ENCODE data around the gene CDHR3.
A peak's percentile ranks its signal among the peaks of the same experiment; 100 is the strongest.

Gene CDHR3

DNA sequence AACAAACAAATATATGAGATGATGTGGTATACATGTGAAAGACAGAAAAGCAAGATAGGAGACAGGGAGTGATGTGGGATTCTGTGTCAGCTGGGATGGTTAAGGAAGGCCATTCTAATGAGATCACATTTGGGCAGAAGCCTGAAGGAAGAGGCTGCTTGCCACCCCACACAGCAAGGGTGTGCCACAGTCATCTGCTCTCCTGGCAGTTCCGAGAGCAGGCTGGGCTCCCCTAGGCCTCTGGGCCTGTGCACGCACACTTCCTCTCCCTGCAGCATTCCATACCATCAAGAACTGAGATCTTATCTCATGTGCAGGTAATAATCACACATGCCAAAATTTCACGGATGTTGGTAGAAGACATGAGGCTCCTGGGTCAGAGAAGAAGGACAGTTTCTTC lies 105.9 kb downstream of the CDHR3 start:
- DNase-seq = no peak

DNA sequence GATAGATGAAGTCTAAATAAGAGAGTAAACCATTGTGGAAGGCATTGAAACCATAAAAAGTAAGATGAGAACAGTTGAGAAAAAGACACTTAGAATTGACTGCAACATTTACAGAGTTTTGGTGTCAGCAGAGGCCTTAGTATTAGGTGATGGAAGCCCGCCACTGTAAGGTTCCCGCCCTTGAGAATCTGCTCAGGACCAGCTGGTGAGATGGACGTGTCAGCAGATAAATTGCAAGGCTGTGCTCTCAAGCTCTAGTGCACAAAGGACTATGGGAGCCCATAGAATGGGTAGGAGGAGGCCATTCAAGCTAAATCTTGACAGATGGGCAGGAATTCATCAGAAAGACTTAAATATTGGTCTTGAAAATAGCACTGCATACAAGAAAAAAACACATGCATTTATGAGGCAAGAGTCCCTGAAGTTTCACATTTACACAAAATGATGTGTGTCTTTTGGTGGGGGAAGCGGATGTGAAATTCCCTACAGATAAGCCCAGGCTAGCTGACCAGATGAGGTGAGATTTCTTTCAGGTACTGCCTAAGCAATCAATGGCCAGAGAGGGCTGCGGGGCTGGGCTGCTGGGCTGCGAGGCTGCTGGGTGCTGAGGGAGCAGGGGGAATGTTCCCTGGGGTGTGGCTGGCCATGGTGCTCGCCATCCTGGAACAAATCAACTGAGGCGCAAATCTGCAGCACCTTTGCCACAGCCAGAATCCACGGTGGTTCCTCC lies 106.6 kb downstream of the CDHR3 start:
- DNase-seq = no peak

DNA sequence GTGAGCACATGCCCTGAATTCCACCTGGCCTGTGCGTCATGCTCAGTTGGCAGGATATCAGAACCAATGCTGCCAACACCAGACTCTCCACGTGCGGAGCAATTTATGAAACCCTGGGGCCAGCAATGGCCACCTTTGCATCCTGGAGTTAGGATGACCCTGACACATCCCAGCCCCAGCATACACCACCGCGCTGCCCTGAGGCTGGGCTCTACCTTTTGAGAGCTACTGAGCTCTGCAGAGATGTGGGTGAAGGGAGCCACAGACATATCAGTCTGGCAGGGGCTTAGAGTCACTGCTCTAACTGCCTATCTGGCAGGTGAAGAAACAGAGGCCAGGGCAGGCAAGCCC lies 107.1 kb downstream of the CDHR3 start:
- DNase-seq = no peak

DNA sequence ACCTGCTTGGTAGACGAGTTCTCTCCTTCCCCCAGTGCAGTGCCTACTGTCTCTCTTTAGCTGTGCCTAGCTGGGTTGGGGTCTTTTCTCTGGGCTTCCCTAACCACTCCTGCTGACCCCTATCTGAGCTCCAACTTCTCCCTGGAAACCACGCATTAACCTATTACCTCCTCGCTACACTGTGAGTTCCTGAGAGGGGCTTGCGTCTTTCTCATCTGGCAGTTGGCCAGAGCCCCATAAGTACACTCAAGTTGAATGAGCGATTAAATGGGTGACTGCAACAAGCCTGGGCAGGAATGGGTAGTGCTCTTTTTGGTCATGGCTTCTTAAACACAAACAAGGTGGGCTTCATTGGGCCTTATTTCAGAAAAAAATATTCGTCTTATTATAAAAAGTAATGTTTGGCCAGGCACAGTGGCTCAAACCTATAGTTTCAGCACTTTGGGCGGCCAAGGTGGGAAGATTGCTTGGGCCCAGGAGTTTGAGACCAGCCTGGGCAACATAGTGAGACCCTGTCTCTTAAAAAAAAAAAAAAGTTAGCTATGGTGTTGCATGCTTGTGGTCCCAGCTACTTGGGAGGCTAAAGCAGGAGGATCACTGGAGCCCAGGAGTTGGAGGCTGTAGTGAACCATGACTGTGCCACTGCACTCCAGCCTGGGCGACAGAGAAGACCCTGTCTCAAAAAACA lies 107.6 kb downstream of the CDHR3 start:
- DNase-seq = no peak

DNA sequence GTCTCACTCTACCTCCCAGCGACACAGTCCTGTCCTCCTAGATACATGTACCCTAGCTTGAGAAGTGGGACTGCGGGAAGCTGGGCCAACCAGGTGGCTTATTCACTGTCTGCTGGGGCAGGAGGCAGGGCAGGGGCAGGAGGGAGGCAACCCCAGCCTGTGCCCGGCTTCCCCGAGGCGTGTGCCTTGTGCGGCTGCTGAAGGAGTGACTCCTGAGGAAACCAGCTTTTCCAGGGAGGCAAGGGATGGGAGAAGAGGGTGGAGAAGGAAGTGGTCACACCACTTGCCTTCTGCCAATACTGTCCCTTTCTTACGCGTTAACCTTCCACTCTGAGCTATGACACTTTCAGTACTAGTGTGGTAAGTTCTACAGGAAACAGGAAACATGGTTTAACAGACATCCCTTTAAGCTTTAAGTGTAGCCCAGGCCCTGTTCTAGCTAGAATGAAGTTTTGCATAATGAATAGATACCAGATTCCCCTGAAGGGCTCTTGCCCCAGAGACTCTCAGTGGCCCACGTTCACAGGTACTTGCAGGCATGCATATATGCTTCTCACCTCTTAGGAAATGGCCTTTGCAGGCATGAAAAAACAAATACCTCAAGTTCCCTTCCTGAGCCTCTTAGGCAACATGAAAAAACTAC lies 108.4 kb downstream of the CDHR3 start:
- peak; percentile 83 for DNase-seq

DNA sequence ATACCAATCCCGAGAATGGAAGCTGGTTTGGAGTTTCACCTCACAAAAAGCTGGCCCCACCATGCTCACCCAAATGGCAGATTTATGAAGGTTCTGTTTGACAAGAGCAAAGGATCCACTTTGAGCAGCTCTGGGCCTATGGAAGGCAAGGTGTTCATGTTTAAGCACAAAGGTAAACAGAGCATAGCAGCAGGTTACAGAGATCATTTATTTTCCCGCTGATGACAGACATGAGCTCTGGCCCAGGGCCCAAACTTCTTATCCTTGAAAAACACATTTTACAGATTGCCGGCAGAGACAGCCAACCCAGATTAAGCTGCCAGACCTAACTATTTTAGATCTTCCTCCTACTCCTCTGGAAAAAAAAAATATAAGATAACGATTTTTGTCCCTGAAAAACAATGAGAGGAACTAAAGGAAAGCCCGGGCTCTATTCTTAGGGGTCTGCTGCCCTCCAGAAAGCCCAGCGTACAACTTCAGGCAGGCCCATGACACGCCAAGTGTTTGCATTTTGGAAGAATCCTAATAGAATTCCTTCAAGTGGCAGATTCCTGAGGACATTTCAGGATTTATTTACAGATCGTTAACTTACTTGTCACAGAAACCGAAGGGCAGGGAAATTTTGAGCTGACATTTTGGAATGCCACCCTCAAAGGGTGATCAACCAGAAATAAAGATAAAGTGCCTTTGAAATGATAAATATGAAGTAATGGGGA lies 109.1 kb downstream of the CDHR3 start:
- DNase-seq = peak; percentile 83

DNA sequence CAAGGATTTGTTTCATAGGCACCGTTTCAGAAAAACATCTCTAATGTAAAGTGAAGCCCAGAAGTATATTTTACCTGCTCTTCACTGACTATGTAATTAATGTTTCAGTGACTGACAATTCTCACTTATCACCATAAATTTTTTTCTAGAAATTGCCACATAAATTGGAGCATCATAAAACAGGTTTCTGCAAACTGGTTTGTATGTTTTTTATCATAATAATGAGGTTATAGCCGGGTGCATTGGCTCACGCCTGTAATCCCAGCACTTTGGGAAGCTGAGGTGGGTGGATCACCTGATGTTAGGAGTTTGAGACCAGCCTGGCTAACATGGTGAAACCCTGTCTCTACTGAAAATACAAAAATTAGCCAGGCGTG lies 109.6 kb downstream of the CDHR3 start:
- DNase-seq = no peak

DNA sequence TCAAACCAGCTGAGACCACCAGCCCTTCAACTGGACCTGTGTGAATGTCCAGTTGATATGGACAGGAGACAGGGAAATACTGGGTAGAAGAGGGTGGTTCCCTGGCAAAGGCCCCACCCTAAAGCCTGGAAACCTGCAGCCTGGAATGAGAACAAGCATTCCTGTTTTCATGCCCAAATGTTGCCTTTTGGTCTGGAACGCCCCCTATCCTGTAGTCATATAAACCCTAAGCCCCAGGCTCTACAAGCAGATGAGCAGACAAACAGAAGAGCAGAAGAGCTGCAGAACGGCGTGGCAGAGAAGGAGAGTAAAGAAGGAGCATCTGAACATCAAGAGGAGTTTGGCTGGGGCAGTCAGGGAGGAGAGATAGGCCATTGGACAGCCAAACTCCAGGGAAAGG lies 110.6 kb downstream of the CDHR3 start:
- no peak for DNase-seq

DNA sequence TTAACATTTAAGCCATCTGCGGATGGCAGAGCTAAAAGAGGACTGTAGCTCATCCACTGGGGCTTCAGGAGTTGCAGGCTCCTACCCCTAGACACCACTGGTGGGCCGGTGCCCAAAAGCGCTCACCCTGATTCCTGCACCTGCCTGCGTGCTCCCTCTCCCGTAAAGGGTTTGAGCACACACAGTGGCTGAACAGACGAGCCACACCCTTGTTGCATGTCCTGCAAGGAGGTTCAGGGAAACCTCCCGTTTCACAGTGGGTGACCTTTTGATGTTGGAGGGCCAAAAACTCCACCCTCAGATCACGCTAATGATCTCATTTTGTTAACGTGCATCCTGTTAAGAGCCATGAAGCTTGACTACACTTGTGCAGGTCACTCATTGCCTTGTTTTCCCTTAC lies 111.2 kb downstream of the CDHR3 start:
- no peak for DNase-seq

DNA sequence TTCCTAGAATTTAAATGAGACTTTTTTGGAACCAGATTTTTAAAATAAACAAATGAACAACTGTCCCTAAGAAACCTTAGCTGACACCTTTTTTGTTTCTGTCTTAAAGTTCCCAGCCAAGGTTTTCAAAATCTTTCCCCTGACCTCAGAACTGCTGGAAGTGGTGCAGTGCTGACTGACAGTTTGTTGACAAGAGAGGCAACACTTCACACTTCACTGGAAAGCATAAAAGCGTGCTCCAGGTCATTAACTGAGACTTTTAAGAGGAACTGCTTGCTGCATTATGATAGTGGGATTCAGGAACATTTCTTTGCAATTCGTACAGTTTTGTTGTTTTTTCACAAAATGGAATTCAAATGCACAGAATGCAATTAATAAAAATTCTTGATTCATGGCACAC lies 112.9 kb downstream of the CDHR3 start:
- DNase-seq = peak; percentile 72

DNA sequence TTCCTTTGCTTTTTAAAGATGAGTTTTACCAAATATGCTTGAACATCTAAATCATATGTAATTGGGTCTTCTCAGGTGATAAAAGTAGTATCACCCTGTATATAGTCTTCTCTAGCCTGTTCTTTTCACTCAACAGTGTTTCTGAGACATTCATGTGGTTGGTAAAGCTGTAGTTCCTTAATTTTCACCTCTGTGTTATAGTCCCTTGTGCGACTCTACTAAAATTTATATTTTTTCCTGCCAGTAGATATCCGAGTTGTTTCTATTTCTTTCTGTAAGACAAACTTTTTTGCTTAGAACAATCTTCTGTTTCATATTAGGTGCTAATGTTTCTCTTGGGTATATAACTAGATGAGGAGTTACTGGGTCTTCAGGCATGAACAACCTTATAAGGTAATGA lies 113.5 kb downstream of the CDHR3 start:
- no peak for DNase-seq

DNA sequence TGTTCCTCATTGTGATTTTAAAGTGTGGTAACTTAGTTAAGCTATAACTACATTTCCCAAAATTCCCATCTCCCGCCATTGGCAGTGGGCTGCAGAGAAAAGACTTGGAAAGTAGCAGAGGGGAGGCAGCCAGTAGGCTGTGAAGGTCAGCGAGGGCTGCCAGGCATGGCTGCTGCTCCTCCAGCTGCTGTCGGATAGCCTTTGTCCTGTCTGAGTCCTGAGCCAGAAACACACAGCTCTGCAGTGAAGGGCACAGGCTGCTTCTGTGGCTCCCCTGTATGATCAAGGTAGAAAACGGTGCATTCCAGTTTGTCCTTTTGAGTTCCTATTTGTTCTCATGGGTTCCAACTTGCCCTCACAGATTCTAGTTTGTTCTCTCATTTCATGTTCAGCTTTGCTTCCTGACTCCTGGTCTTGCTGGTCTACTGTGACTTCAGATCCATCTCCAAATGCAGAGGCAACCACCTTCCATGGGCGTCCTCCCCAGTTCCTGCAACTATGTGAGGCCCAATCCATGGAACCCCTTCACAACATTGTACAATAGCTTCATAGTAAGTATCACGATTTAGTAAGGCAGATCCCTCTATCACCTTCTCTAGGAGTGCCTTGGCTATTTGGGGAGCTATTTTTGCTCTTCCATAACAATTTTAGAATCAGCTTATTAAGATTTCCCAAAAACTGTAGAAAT lies 117.4 kb downstream of the CDHR3 start:
- no peak for DNase-seq

DNA sequence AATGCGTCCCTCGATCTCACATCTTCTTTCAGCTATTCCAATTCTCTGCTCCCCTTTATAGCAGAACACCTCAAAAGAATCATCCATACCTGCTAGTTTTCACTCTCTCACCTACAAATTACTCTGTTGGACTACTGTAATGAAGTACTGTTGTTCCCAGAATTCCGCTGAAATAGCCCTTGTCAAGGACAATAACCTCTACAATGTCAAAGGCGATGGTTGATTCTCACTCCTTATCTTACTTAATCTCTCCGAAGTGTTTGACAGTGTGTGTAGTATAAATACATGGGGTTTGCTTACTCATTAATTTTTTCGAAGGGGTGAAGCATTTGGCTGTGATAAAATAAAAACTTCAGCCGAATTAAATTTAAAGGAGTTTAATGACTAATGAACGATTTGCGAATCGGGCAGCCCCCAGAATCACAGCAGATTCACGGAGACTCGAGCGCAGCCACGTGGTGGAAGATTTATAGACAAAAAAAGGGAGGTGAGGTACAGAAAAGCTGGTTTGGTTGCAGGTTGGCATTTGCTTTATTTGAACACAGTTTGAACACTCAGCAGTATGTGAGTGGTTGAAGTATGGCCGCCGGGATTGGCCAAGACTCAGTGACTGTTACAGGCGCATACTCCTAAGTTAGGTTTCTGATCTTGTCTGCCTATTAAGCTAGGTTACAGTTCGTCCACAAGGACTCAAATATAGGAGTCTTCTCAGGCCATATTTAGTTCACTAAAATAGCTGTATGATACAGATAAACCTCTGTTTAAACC lies 119.2 kb downstream of the CDHR3 start:
- no peak for DNase-seq

Measured in DMS53 (cell line).